ENCODE data around the gene CCDC150. TPM values are rescaled to one million over a fixed set of nuclear protein-coding genes. Genes with fewer than 3 reads are reported as not detected.
A peak's percentile ranks its signal among the peaks of the same experiment; 100 is the strongest.

Gene CCDC150
- total RNA-seq, 1 donor, result 13.0 TPM

- H3K4me3 ChIP-seq (ENCODE audit: low read depth, low read length), result no peak overlapping the region
- DNase-seq (ENCODE audit: low read depth), result no peak
Measured at GRCh38 chr2:196594158-196594557, 45.4 kb upstream of the CCDC150 start.

GRCh38 chr2:196597531-196597930 is 42.0 kb upstream of the CCDC150 start:
- no peak overlapping the region for H3K4me3 ChIP-seq (ENCODE audit: low read depth, low read length)
- DNase-seq (ENCODE audit: low read depth), result no peak
- no peak for TF ChIP-seq CTCF (IDR thresholded peaks at IDR 0.05; ENCODE audit: insufficient read depth, low read depth, low read length)

More at GRCh38 chr2:196594158-196594557, 45.4 kb upstream of the CCDC150 start:
- TF ChIP-seq CTCF (IDR thresholded peaks at IDR 0.05; ENCODE audit: insufficient read depth, low read depth, low read length), result no peak

GRCh38 chr2:196598412-196598811 is 41.1 kb upstream of the CCDC150 start:
- H3K4me3 ChIP-seq (ENCODE audit: low read depth, low read length), result no peak overlapping the region
- DNase-seq (ENCODE audit: low read depth), result no peak
- TF ChIP-seq CTCF (IDR thresholded peaks at IDR 0.05; ENCODE audit: insufficient read depth, low read depth, low read length), result no peak

DNA sequence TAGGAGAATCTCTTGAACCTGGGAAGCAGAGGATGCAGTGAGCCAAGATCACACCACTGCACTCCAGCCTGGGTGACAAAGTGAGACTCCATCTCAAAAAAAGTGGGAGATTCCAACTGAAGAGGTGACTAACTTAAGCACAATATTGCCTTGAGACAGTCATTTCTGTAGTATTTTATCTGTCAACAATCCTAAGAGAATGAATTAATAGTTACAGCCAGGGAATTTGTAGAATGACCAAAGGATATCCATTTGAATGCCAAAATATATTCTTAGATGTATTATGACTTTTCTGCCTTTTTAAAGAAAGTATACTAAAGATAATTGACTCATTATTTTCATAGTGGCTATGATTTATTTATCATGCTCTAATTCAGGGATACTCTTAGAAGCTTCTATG is 40.7 kb upstream of the CCDC150 start:
- TF ChIP-seq CTCF (IDR thresholded peaks at IDR 0.05; ENCODE audit: insufficient read depth, low read depth, low read length), result no peak
- H3K4me3 ChIP-seq (ENCODE audit: low read depth, low read length), result no peak overlapping the region
- DNase-seq (ENCODE audit: low read depth), result no peak

- no peak for TF ChIP-seq CTCF (IDR thresholded peaks at IDR 0.05; ENCODE audit: insufficient read depth, low read depth, low read length)
- peak; percentile 93 for DNase-seq (ENCODE audit: low read depth)
- no peak overlapping the region for H3K4me3 ChIP-seq (ENCODE audit: low read depth, low read length)
Measured at GRCh38 chr2:196601430-196602306, 37.8 kb upstream of the CCDC150 start.

GRCh38 chr2:196604196-196604595 is 35.3 kb upstream of the CCDC150 start:
- no peak overlapping the region for H3K4me3 ChIP-seq (ENCODE audit: low read depth, low read length)
- no peak for TF ChIP-seq CTCF (IDR thresholded peaks at IDR 0.05; ENCODE audit: insufficient read depth, low read depth, low read length)
- DNase-seq (ENCODE audit: low read depth), result no peak
